Panc1 (cell line): Measurements from ENCODE around the gene ZNF468. TPM values are rescaled to one million over a fixed set of nuclear protein-coding genes. Genes with fewer than 3 reads are reported as not detected.

Experiments used
- ATAC-seq: fragments of 200-7000 bp; cut with Tn5 transposase; 2 replicates; pipeline ENCODE4 v1.9.1; 2020; ENCODE audit warnings: mild to moderate bottlenecking, moderate library complexity
- BruUV-seq: library from RNA; stranded (reverse); fragments of 400-500 nt; replicated peaks from 2 replicates; lab custom pipeline; 2021; lab: Mats Ljungman, UMichigan
- CTCF ChIA-PET: fragments of 300-600 bp; sonication (Branson Sonifier 250); formaldehyde crosslinking; loops from one replicate; lab custom pipeline; 2022; ENCODE audit warnings: antibody characterized with exemption; lab: Charles Lee
- POLR2A ChIA-PET: fragments of 300-600 bp; sonication (Branson Sonifier 250); formaldehyde crosslinking; loops from one replicate; lab custom pipeline; 2022; ENCODE audit warnings: antibody characterized with exemption; lab: Charles Lee
- DNase-seq: peaks from one replicate; pipeline ENCODE4 v3.0.0-alpha.2; 2010; ENCODE audit warnings: low read depth, low spot score
- H3K27ac ChIP-seq: 2 replicates; pipeline ENCODE4 v1.5.1; 2011; ENCODE audit warnings: mild to moderate bottlenecking, low read length, inconsistent platforms
- H3K27me3 ChIP-seq: fragments of 200-500 bp; sonication (Bioruptor generic); 2 replicates; pipeline ENCODE4 v1.6.0; 2014; ENCODE audit warnings: low read length, inconsistent platforms; ENCODE audit not compliant: control insufficient read depth, insufficient read depth
- H3K36me3 ChIP-seq: fragments of 200-500 bp; sonication (Bioruptor generic); 2 replicates; pipeline ENCODE4 v1.5.1; 2014; ENCODE audit warnings: inconsistent platforms, mild to moderate bottlenecking, low read length, moderate library complexity; ENCODE audit not compliant: control insufficient read depth, insufficient read depth
- H3K4me1 ChIP-seq: 2 replicates; pipeline ENCODE4 v1.5.1; 2011; ENCODE audit warnings: inconsistent platforms, mild to moderate bottlenecking, low read length, moderate library complexity; ENCODE audit not compliant: control insufficient read depth, insufficient read depth
- H3K4me3 ChIP-seq, 2 experiments: 2 replicates each; pipeline ENCODE4 v1.5.1; 2011 to 2012; ENCODE audit warnings: low read depth in 2 of 2, low read length in 2 of 2, mild to moderate bottlenecking in 2 of 2, inconsistent platforms in 1 of 2, moderate library complexity in 1 of 2
- H3K9me3 ChIP-seq: fragments of 200-500 bp; sonication (Bioruptor generic); 2 replicates; pipeline ENCODE4 v1.5.1; 2014; ENCODE audit warnings: low read depth, mild to moderate bottlenecking, inconsistent platforms, low read length, moderate library complexity; ENCODE audit not compliant: control insufficient read depth, insufficient read depth
- POLR2AphosphoS5 ChIP-seq: IDR thresholded peaks from 2 replicates; pipeline ENCODE4 v1.6.1; 2012; ENCODE audit warnings: mild to moderate bottlenecking, low read depth, low read length, moderate library complexity
- SIN3A ChIP-seq: IDR thresholded peaks from 2 replicates; pipeline ENCODE4 v1.6.1; 2012; ENCODE audit warnings: low read depth, mild to moderate bottlenecking, low read length, moderate library complexity, borderline replicate concordance; ENCODE audit not compliant: insufficient read depth
- TCF7L2 ChIP-seq: IDR thresholded peaks from 2 replicates; pipeline ENCODE4 v1.6.1; 2011; ENCODE audit warnings: mild to moderate bottlenecking, low read depth, low read length, inconsistent platforms
- in situ Hi-C: cut with HindIII; loops from 2 replicates; pipeline ENCODE4 v1.10.0; 2016; ENCODE audit warnings: low sequenced_read_pairs, low pct_unique_long_range_greater_than_20kb
- intact Hi-C: fragments of 100-400 bp; cut with micrococcal nuclease; formaldehyde crosslinking; loops from one replicate; pipeline ENCODE4 v1.10.0; 2022; ENCODE audit not compliant: unreplicated experiment
- total RNA-seq: library from RNA; stranded (reverse); gene quantifications from one replicate; pipeline ENCODE4 v1.2.1, GENCODE V29; 2021; ENCODE audit not compliant: unreplicated experiment
- TF ChIP-seq, protein P1 (sequence below), 2 experiments: IDR thresholded peaks; 2 replicates each; pipeline ENCODE4 v1.6.1; 2011 to 2012; ENCODE audit warnings: low read depth in 2 of 2, control low read depth in 1 of 2, low read length in 1 of 2, mild to moderate bottlenecking in 1 of 2, moderate library complexity in 1 of 2; ENCODE audit not compliant: insufficient read depth in 1 of 2
- TF ChIP-seq, protein P2 (sequence below): fragments of 450-650 bp; IDR thresholded peaks from 2 replicates; pipeline ENCODE4 v1.5.1; 2017; ENCODE audit warnings: mild to moderate bottlenecking

ZNF468 gene
- total RNA-seq, 1 experiment from 2014 or later = 27.5 TPM

DNA sequence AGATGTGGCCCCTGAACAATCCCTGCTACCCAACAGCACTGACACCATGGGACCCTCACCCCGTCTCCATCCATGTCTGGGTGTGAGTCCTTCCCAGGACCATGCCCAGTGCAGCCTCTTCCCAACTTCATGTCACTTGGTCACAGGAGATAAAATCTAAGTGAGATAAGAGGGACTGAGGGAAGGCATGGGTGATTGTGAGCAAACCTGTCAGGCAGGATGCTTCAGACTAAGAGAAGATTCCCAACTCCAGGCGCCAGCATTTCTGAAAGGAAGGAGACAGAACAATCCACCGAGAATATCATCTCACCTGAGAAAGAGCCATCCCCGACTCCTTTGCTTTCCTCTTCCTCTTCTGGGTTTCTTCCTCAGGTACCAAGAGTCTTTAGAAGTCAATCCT lies 32.5 kb upstream of the ZNF468 start:
- peaks cover 2% of the 10 kb centered on the region; the same call in 1 of the 2 replicates for H3K36me3 ChIP-seq
- in situ Hi-C loops = no loop called here

DNA sequence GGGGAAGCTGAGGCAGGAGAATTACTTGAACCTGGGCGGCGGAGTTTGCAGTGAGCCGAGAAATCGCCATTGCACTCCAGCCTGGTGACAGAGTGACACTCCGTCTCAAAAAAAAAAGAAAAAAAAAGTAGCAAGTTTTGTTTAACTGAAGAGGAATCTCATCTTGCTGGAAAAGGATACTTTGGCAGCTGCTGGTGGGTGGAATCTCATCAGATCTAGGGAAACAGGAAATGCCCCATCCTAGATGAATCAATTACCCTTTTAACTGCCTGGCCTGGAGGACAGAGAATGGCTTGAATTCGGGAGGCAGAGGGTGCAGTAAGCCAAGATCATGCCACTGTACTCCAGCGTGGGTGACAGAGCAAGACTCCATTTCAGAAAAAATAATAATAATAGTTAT lies 31.7 kb upstream of the ZNF468 start:
- Histone ChIP-seq H3K36me3 (peaks cover 2% of the 10 kb centered on the region; the same call in 1 of the 2 replicates), H3K27me3 (no peaks in the 10 kb centered on the region), H3K27ac (no peak overlapping the region), H3K4me3 (no peak overlapping the region), H3K4me1 (no peaks in the 10 kb centered on the region), H3K9me3 (no peaks in the 10 kb centered on the region; the same call in 1 of the 2 replicates)
- in situ Hi-C loops = no loop called here
- intact Hi-C loops = no loop called here
- POLR2A ChIA-PET = no interaction called here
- no peak for DNase-seq
- no peak for ATAC-seq
- no TSS peak for BruUV-seq
- CTCF ChIA-PET = no interaction called here
- TF ChIP-seq, protein P1, sequence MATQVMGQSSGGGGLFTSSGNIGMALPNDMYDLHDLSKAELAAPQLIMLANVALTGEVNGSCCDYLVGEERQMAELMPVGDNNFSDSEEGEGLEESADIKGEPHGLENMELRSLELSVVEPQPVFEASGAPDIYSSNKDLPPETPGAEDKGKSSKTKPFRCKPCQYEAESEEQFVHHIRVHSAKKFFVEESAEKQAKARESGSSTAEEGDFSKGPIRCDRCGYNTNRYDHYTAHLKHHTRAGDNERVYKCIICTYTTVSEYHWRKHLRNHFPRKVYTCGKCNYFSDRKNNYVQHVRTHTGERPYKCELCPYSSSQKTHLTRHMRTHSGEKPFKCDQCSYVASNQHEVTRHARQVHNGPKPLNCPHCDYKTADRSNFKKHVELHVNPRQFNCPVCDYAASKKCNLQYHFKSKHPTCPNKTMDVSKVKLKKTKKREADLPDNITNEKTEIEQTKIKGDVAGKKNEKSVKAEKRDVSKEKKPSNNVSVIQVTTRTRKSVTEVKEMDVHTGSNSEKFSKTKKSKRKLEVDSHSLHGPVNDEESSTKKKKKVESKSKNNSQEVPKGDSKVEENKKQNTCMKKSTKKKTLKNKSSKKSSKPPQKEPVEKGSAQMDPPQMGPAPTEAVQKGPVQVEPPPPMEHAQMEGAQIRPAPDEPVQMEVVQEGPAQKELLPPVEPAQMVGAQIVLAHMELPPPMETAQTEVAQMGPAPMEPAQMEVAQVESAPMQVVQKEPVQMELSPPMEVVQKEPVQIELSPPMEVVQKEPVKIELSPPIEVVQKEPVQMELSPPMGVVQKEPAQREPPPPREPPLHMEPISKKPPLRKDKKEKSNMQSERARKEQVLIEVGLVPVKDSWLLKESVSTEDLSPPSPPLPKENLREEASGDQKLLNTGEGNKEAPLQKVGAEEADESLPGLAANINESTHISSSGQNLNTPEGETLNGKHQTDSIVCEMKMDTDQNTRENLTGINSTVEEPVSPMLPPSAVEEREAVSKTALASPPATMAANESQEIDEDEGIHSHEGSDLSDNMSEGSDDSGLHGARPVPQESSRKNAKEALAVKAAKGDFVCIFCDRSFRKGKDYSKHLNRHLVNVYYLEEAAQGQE (IDR thresholded peaks at IDR 0.05; ENCODE audit: insufficient read depth in 1 of 2, low read depth in 2 of 2, low read length in 1 of 2) = no peak
- TF ChIP-seq SIN3A (no peak), TCF7L2 (no peak), POLR2AphosphoS5 (no peak)
- TF ChIP-seq, protein P2, sequence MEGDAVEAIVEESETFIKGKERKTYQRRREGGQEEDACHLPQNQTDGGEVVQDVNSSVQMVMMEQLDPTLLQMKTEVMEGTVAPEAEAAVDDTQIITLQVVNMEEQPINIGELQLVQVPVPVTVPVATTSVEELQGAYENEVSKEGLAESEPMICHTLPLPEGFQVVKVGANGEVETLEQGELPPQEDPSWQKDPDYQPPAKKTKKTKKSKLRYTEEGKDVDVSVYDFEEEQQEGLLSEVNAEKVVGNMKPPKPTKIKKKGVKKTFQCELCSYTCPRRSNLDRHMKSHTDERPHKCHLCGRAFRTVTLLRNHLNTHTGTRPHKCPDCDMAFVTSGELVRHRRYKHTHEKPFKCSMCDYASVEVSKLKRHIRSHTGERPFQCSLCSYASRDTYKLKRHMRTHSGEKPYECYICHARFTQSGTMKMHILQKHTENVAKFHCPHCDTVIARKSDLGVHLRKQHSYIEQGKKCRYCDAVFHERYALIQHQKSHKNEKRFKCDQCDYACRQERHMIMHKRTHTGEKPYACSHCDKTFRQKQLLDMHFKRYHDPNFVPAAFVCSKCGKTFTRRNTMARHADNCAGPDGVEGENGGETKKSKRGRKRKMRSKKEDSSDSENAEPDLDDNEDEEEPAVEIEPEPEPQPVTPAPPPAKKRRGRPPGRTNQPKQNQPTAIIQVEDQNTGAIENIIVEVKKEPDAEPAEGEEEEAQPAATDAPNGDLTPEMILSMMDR = no peak

More for the DNA sequence above, 32.5 kb upstream of the ZNF468 start:
- no TSS peak for BruUV-seq
- H3K9me3 ChIP-seq = no peaks in the 10 kb centered on the region
- TF ChIP-seq, protein P1 (IDR thresholded peaks at IDR 0.05; ENCODE audit: insufficient read depth in 1 of 2, low read depth in 2 of 2, low read length in 1 of 2) = no peak
- TF ChIP-seq TCF7L2 (no peak), POLR2AphosphoS5 (no peak), SIN3A (no peak)
- TF ChIP-seq, protein P2 = no peak
- DNase-seq (no peak), ATAC-seq (no peak)
- no peaks in the 10 kb centered on the region for H3K27me3 ChIP-seq
- ChIA-PET POLR2A (no interaction called here), CTCF (no interaction called here)
- intact Hi-C loops = no loop called here
- no peaks in the 10 kb centered on the region for H3K4me1 ChIP-seq
- H3K4me3 ChIP-seq = no peak overlapping the region
- H3K27ac ChIP-seq = no peak overlapping the region
